ENCODE data around the gene S100A7.

GRCh38 chr1:153420306-153420705 is 40.1 kb downstream of the S100A7 start:
- TF ChIP-seq, protein P1, sequence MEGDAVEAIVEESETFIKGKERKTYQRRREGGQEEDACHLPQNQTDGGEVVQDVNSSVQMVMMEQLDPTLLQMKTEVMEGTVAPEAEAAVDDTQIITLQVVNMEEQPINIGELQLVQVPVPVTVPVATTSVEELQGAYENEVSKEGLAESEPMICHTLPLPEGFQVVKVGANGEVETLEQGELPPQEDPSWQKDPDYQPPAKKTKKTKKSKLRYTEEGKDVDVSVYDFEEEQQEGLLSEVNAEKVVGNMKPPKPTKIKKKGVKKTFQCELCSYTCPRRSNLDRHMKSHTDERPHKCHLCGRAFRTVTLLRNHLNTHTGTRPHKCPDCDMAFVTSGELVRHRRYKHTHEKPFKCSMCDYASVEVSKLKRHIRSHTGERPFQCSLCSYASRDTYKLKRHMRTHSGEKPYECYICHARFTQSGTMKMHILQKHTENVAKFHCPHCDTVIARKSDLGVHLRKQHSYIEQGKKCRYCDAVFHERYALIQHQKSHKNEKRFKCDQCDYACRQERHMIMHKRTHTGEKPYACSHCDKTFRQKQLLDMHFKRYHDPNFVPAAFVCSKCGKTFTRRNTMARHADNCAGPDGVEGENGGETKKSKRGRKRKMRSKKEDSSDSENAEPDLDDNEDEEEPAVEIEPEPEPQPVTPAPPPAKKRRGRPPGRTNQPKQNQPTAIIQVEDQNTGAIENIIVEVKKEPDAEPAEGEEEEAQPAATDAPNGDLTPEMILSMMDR (IDR thresholded peaks at IDR 0.05; ENCODE audit: low read depth, low read length), result no peak
- TF ChIP-seq POLR2A (IDR thresholded peaks at IDR 0.05; ENCODE audit: extremely low read depth, insufficient read length), result no peak
- TF ChIP-seq MYC (IDR thresholded peaks at IDR 0.05; ENCODE audit: low read depth, low read length), result no peak

All from NB4 (cell line).